ENCODE measurements around the gene ATP8B3. TPM values are rescaled to one million over a fixed set of nuclear protein-coding genes. Genes with fewer than 3 reads are reported as not detected.

ATP8B3 gene, protein sequence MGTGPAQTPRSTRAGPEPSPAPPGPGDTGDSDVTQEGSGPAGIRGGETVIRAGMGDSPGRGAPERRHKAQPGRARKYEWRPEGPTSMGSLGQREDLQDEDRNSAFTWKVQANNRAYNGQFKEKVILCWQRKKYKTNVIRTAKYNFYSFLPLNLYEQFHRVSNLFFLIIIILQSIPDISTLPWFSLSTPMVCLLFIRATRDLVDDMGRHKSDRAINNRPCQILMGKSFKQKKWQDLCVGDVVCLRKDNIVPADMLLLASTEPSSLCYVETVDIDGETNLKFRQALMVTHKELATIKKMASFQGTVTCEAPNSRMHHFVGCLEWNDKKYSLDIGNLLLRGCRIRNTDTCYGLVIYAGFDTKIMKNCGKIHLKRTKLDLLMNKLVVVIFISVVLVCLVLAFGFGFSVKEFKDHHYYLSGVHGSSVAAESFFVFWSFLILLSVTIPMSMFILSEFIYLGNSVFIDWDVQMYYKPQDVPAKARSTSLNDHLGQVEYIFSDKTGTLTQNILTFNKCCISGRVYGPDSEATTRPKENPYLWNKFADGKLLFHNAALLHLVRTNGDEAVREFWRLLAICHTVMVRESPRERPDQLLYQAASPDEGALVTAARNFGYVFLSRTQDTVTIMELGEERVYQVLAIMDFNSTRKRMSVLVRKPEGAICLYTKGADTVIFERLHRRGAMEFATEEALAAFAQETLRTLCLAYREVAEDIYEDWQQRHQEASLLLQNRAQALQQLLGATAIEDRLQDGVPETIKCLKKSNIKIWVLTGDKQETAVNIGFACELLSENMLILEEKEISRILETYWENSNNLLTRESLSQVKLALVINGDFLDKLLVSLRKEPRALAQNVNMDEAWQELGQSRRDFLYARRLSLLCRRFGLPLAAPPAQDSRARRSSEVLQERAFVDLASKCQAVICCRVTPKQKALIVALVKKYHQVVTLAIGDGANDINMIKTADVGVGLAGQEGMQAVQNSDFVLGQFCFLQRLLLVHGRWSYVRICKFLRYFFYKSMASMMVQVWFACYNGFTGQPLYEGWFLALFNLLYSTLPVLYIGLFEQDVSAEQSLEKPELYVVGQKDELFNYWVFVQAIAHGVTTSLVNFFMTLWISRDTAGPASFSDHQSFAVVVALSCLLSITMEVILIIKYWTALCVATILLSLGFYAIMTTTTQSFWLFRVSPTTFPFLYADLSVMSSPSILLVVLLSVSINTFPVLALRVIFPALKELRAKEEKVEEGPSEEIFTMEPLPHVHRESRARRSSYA (N-terminal part only)
- polyA plus RNA-seq (2013, experiment 1 of 2; ENCODE audit: insufficient read length), result 3.2 TPM
- 3.6 TPM for polyA plus RNA-seq (2013, experiment 2 of 2; ENCODE audit: insufficient read length)

- no peak for DNase-seq
Observed at GRCh38 chr19:1811942-1812425, at the start of gene ATP8B3. ATP8B3 (minus strand) TSS chr19:1812276; CDS start chr19:1811736, 540 bp downstream.

DNA sequence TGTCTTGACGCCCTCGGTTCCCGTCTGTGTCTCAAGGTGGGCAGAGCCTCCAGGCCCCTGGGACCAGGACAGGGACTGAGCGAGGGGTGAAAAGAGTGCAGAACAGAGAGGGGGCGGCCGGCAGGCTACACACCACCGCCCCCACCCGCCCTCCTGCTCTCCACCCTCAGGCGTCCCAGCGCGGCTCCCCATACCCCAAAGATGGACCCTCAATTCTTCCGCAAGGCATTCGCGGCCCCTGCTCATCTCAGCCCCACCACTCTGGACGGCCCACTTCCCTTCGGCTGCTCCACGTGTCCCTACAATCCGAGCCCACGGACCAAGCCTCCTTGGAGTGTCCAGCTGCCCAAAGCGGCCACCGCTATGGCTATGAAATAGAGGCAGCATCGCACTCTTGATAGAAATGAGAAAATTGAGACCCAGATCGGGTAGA is 49.5 kb upstream of the ATP8B3 start:
- DNase-seq, result no peak

- DNase-seq, result no peak
Observed at GRCh38 chr19:1860821-1861598, 48.9 kb upstream of the ATP8B3 start.

DNA sequence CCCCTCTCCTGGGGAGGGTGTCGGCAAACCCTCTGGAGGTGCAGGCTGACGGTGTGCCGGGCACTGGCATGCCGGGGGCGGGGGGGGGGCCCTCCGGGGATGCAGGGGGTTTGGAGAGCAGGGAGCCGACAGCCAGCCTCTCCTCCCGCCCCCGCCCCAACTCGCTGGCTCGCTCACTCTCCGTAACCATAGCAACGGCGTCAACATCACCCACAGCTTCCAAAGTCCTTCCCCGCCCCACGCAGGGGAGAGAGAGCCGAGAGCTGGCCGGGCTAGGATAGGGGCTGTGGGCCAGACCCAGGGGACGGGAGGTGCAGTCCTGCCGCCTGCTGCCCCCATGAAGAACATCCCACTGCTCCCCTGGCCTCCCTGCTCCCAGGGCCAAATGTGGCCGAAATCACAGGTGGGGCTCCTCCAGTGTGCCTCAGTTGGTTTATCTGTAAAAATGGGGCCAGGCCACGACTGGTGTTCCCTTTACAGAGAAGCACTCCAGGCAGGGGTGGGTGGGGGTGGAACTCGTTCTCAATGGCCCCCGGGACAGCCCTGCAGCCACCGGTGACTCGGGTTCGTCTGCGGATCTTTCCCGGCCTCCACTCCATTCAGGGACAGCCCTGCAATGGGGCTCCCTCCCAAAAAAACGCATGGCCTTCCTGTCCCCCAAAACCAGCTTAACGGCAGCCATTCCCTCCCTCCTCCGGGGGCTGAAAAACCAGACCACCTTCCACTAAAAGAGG is 48.1 kb upstream of the ATP8B3 start:
- DNase-seq, result peak; percentile 75

GRCh38 chr19:1859331-1859781 is 47.3 kb upstream of the ATP8B3 start:
- no peak for DNase-seq

- DNase-seq, result no peak
Observed at GRCh38 chr19:1858412-1859081, 46.5 kb upstream of the ATP8B3 start.

- no peak for DNase-seq
Observed at GRCh38 chr19:1857648-1858326, 45.7 kb upstream of the ATP8B3 start.

DNA sequence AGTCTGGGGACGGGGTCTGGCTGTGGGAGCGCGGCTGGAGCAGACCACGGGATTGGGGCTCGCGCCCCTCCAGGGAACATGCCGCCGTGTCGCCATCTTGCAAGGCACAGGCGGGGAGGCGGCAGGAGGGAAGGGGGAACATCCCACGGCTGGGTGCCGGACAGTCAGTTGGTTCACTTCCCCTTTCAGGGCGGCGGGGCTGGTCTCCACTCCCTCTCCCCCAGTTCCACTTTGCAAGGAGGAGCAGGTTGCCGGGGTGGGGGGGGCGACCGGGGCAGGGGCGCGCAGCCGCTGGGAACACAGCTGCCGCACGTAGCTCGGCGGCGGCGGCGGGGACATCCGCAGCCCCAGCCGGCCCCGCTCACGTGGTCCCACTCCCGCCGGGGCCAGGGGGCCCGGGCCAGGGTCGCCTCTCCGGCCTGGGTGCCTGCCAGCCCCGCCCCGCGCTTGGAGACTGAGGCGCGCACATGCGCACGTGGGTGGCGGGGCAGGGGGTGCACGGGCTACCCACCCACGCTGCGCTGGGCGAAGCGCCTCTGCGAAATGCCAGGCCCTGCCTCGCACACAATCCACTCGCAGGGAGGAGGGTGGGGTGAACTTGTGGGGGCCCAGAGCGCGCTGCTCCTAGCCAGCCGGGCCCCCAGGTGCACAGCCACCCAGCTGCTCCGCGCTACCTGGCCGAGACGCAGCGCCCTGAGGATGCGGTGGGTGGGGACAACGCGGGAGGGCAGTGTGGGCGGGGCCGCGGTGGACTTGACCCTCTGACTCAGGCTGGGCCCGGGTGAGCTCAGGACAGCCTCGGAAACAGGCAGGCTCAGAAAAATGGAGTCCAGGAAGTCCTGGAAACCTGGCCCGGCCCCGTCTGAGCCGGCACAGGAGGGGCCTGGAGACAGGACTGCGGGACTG is 44.9 kb upstream of the ATP8B3 start:
- DNase-seq, result peak; percentile 65

DNA sequence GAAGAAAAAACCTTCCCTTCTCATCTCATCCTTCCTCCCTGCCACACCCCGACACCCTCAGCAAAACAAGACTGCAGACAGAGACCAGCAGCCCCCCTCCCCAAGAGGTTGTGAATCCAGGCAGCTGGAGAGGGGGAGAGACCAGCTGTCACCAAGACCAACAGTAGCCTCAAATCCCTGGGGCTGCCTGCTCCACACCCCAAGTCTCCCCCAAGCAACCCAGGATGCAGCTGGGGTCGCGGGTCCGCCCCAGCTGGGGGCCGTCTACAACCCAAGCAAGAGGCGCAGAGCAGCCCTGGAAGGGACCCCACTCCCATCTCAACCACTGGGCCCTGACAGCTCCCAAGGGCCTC is 44.2 kb upstream of the ATP8B3 start:
- no peak for DNase-seq

DNA sequence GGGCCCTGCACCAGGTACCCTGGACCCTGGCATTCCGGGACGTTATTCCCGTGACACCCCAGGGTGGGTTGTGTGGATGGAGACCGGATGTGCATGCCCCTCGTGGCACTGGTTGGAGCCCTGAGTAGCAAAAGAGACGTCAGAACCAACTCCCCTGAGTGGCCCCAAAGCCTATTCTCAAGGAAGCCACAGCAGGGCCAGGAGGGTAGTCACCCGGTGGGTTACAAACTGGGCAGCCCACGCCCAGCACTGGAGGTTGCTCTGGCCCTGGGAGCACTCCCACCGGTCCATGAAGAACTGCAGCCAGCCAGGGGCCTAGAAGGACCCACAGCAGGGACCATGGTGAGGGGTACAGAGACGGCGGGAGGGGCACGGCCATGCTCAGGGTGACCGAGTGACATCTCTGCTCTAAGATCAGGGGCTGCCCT is 43.8 kb upstream of the ATP8B3 start:
- no peak for DNase-seq

- DNase-seq, result peak; percentile 93
Observed at GRCh38 chr19:1855040-1855827, 43.2 kb upstream of the ATP8B3 start.

DNA sequence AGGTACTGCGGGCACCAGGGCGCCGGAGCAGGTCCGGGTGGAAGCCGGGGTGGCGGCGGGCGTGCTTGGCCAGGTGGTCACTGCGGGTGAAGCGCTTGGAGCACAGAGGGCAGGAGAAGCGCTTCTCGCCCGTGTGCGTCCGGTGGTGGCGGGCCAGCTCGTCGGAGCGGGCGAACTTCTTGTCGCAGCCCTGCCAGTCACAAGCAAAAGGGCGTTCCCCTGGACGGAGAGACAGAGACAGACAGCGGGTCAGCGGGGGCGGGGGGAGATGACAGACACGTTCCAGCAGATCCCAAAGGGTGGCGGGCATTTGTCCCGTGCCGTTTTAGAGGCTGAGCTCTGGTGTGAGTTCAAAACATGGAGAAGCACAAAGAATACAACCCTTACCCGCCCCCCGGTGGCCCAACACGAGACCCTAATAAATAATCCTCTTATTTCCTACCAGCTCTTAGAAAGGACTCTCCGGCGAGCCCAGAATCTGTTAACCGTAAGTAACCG is 42.5 kb upstream of the ATP8B3 start:
- no peak for DNase-seq

DNA sequence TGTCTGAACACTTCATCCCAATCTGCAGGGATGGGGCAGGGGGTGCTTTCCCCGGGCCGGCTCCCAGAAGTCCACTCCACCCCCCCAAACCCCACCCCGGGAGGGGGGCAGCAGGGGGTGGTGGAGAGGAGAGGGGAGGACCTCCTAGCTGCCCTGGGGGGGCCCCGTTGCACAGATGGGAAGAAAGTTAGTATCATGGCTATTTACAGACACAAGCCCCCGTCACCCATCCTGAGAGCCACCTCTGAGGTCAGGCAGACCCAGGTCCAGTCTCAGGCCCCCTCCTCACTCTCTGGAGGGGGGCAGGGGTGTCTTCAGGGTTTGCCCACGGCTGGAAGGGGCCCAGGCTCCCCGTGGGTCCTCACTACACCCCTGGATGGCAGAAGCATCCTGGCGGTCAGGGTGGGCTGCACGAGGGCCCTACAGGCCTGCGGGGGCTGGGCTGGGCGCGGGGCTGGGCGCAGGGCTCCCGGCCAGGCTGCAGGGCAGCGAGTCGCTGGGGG is 42.0 kb upstream of the ATP8B3 start:
- no peak for DNase-seq

DNA sequence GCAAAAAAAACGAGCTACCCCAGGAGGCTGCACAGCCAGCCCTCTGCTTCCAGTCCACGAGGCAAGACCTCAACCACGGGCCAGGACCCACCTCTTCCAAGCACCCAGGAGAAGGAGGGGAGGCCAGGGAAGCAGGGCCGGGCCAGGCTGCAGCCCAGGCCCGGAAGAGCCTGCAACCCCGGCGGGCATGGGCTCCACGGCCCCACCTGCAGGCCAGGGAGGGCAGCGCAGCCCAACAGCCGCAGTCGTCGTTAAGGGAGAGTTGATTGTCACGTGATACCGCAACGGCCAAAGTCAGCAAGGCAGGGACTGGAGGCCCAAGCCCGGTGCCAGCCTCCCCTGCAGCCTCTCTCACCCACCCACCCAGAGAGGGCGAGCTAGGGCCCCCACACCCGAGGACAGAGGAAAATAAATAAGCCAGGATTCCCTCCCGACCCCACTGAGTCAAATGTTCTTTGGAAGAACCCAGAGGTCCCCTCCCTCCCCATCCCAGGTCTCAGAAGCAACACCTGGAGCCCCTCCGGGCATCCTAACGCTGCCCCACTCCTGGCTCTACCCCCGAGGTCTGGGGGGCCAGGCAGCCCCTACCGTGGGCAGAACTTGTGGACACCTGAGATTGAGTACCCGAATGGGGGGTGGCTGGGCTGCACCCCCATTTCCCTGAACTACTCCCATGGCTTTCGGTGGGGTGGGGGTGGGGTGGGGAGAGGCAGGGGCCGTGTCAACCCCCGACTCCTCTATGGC is 41.4 kb upstream of the ATP8B3 start:
- DNase-seq, result peak; percentile 77

DNA sequence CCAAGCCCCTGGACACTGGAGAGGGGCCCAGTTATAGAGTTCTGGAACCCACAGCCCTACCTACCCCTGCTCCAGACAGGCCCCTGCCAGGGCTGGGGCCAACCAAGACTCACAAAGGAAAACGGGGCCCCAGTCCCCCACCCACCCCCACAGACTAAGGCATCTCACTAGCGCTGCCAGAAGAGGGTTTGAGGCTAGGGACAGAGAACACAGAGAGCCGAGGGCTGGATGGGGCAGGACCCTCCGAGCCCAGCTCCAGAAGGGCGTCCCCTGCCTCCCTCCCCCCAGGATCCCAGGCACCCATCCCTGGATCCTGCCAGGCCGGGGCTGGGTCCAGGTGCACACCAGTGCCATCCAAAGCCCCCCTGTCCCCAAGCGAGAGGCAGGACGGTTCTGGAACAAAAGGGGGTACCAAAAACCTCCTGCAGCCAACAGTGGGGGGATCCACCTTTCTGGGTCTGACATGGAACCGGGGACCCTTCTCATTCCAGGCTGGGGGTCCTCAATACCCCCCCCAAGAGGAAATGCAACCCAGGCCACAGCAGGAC is 40.6 kb upstream of the ATP8B3 start:
- DNase-seq, result no peak

Measured in fibroblast of skin of scalp (primary cell).